ENCODE data around the gene C18orf54.

Gene C18orf54

GRCh38 chr18:54396760-54397159 lies 39.1 kb downstream of the C18orf54 start:
- H3K4me3 ChIP-seq (replicated peaks; ENCODE audit: low read depth, low read length) = no peak overlapping the region
- no peak for DNase-seq (ENCODE audit: extremely low read depth, low read depth)
- TF ChIP-seq CTCF (IDR thresholded peaks at IDR 0.05; ENCODE audit: low read depth, low read length, missing control alignments) = no peak

- TF ChIP-seq CTCF (IDR thresholded peaks at IDR 0.05; ENCODE audit: low read depth, low read length, missing control alignments) = no peak
- DNase-seq (ENCODE audit: extremely low read depth, low read depth) = no peak
- no peak overlapping the region for H3K4me3 ChIP-seq (replicated peaks; ENCODE audit: low read depth, low read length)
These were observed 47.6 kb downstream of the C18orf54 start for GRCh38 chr18:54405290-54405689.

GRCh38 chr18:54411781-54412180 lies 54.1 kb downstream of the C18orf54 start:
- no peak for TF ChIP-seq CTCF (IDR thresholded peaks at IDR 0.05; ENCODE audit: low read depth, low read length, missing control alignments)
- DNase-seq (ENCODE audit: extremely low read depth, low read depth) = no peak
- no peak overlapping the region for H3K4me3 ChIP-seq (replicated peaks; ENCODE audit: low read depth, low read length)

GRCh38 chr18:54415086-54415485 lies 57.4 kb downstream of the C18orf54 start:
- no peak overlapping the region for H3K4me3 ChIP-seq (replicated peaks; ENCODE audit: low read depth, low read length)
- no peak for TF ChIP-seq CTCF (IDR thresholded peaks at IDR 0.05; ENCODE audit: low read depth, low read length, missing control alignments)
- no peak for DNase-seq (ENCODE audit: extremely low read depth, low read depth)

- DNase-seq (ENCODE audit: extremely low read depth, low read depth) = peak; percentile 10
- TF ChIP-seq CTCF (IDR thresholded peaks at IDR 0.05; ENCODE audit: low read depth, low read length, missing control alignments) = no peak
- no peak overlapping the region for H3K4me3 ChIP-seq (replicated peaks; ENCODE audit: low read depth, low read length)
These were observed 58.7 kb downstream of the C18orf54 start for GRCh38 chr18:54416436-54416835.

GRCh38 chr18:54423831-54424230 lies 66.1 kb downstream of the C18orf54 start:
- TF ChIP-seq CTCF (IDR thresholded peaks at IDR 0.05; ENCODE audit: low read depth, low read length, missing control alignments) = no peak
- no peak overlapping the region for H3K4me3 ChIP-seq (replicated peaks; ENCODE audit: low read depth, low read length)
- no peak for DNase-seq (ENCODE audit: extremely low read depth, low read depth)

- no peak overlapping the region for H3K4me3 ChIP-seq (replicated peaks; ENCODE audit: low read depth, low read length)
- TF ChIP-seq CTCF (IDR thresholded peaks at IDR 0.05; ENCODE audit: low read depth, low read length, missing control alignments) = no peak
- no peak for DNase-seq (ENCODE audit: extremely low read depth, low read depth)
These were observed 68.5 kb downstream of the C18orf54 start for GRCh38 chr18:54426085-54426665.

Data from HFF-Myc (cell line).